HepG2 (cell line): ENCODE results near the gene SAMD14.
"Not testable (repeated sequence)": the region's sequence is repeated elsewhere in the genome, so short reads cannot be mapped to it uniquely, and the experiment has no call there.

ENCODE experiments used
- DPF2 ChIP-seq: sonication (generic); formaldehyde crosslinking; IDR thresholded peaks from 2 replicates; pipeline ENCODE4 v1.4.0; 2020; ENCODE audit warnings: mild to moderate bottlenecking, low read depth, missing genetic modification reagents, borderline replicate concordance
- IRF1 ChIP-seq: sonication (generic); formaldehyde crosslinking; IDR thresholded peaks from 2 replicates; pipeline ENCODE4 v1.4.0; 2020; ENCODE audit warnings: low read depth, mild to moderate bottlenecking, missing genetic modification reagents
- ZNF263 ChIP-seq: sonication (generic); formaldehyde crosslinking; IDR thresholded peaks from 2 replicates; pipeline ENCODE4 v1.4.0; 2020; ENCODE audit warnings: missing genetic modification reagents

DNA sequence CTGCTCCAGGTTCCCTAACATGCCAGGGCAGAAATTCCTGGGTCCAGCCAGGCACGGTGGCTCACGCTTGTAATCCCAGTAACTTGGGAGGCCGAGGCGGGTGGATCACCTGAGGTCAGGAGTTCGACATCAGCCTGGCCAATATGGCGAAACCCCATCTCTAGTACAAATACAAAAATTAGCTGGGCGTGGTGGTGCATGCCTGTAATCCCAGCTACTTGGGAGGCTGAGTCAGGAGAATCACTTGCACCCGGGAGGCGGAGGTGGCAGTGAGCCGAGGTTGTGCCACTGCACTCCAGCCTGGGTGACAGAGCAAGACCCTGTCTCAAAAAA lies 68.3 kb downstream of the SAMD14 start:
- not testable (repeated sequence) for TF ChIP-seq ZNF263; DPF2 (CRISPR knock-in tag); IRF1 (CRISPR knock-in tag)
